ENCODE measurements around the gene REEP1.

REEP1 gene

DNA sequence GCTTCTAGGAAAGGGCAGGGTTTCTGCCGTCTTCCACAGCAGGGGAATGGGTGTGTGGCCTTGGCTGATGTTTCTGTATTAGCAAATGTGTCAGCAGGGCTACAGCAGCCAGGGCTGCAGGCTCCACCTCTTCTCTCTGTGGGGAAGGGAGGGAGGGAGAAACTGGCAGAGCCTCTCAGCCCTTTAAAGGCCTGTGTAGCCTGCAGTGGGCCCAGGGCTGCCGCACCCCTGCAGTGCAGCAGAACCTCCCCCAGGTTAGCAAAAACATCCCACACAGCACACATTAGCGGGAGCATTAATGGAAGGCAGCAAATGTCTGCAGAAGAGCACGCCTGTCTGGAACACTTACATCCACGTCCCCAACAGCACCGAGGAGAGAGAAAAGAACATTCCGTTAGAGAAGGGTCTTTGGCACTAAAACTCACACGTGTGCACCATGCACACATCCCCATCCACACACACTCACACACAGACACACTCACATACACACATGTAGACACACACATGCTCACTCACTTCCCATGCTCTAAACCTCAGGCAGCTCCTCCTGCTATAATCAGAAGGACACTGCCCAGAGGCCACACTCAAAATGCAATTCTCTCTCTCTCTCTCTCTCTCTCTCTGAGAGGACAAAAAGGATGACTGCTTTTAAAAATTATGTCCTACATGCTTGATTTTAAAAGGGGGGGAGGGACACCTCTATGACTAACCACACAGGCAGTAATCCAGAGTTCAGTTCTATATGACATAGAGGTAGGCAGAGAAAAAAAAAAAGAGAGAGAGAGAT is 114.1 kb downstream of the REEP1 start:
- no peak overlapping the region for H3K4me3 ChIP-seq (ENCODE audit: low read depth, low read length)
- TF ChIP-seq, protein P1, sequence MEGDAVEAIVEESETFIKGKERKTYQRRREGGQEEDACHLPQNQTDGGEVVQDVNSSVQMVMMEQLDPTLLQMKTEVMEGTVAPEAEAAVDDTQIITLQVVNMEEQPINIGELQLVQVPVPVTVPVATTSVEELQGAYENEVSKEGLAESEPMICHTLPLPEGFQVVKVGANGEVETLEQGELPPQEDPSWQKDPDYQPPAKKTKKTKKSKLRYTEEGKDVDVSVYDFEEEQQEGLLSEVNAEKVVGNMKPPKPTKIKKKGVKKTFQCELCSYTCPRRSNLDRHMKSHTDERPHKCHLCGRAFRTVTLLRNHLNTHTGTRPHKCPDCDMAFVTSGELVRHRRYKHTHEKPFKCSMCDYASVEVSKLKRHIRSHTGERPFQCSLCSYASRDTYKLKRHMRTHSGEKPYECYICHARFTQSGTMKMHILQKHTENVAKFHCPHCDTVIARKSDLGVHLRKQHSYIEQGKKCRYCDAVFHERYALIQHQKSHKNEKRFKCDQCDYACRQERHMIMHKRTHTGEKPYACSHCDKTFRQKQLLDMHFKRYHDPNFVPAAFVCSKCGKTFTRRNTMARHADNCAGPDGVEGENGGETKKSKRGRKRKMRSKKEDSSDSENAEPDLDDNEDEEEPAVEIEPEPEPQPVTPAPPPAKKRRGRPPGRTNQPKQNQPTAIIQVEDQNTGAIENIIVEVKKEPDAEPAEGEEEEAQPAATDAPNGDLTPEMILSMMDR (IDR thresholded peaks at IDR 0.05; ENCODE audit: borderline replicate concordance, insufficient read depth, low read depth, low read length) = no peak

DNA sequence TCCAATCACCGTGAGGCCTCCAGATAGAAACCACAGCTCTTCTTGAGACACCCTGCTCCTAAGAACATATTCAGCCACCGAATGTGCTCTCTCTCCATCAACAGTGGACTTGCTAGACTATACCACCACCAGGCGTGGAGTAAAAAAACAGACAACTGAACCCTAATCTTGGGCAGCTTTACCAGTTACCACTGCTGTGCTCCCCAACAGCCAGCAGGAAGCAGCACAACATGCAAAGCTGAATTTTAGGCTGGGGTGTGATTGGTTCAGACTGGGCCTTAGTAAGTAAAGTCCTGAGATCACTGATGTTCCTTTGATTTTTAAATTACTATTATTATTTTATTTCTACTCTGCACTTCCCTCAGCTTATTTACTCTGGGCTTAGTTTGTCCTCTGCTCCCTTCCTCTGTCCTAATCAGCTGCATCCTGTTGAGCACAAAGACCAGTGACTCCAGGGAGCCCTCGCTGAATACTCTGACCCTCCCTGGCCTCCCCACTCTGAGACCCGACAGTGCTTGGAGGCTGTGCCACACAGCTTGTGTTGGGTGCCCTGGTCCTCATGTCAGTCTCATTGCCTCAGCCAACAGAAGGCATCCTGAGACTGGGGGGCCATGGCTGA is 116.3 kb downstream of the REEP1 start:
- H3K4me3 ChIP-seq (ENCODE audit: low read depth, low read length) = no peak overlapping the region
- TF ChIP-seq, protein P1 (IDR thresholded peaks at IDR 0.05; ENCODE audit: borderline replicate concordance, insufficient read depth, low read depth, low read length) = peak; percentile 93

DNA sequence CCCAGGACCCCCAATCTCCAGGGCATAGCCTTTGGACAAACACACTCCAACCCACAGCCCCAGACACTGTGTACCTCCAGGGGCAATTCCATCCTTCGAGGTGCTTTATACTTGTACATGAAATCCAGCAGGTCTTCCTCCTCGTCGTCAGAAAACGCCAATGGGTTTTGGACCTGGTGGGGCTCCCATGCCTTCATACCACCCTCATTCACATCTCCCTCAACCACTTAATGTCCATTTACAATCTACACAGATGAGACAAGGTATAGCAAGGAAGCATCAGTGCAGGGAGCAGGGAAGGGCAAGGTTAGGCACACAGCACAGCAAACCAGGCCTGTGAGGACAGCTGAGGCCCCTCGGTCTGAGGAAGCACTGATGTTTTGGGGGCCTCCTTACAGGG is 117.5 kb downstream of the REEP1 start:
- H3K4me3 ChIP-seq (ENCODE audit: low read depth, low read length) = no peak overlapping the region
- TF ChIP-seq, protein P1 (IDR thresholded peaks at IDR 0.05; ENCODE audit: borderline replicate concordance, insufficient read depth, low read depth, low read length) = no peak

- TF ChIP-seq, protein P1 (IDR thresholded peaks at IDR 0.05; ENCODE audit: borderline replicate concordance, insufficient read depth, low read depth, low read length) = no peak
- H3K4me3 ChIP-seq (ENCODE audit: low read depth, low read length) = no peak overlapping the region
Measured at GRCh38 chr2:86218124-86218523, 119.3 kb downstream of the REEP1 start.

GRCh38 chr2:86216575-86217555 is 120.6 kb downstream of the REEP1 start:
- no peak overlapping the region for H3K4me3 ChIP-seq (ENCODE audit: low read depth, low read length)
- TF ChIP-seq, protein P1 (IDR thresholded peaks at IDR 0.05; ENCODE audit: borderline replicate concordance, insufficient read depth, low read depth, low read length) = no peak

- TF ChIP-seq, protein P1 (IDR thresholded peaks at IDR 0.05; ENCODE audit: borderline replicate concordance, insufficient read depth, low read depth, low read length) = no peak
- H3K4me3 ChIP-seq (ENCODE audit: low read depth, low read length) = no peak overlapping the region
Measured at GRCh38 chr2:86214503-86214832, 123.0 kb downstream of the REEP1 start.
